ENCODE data around the gene TCN2. TPM values are rescaled to one million over a fixed set of nuclear protein-coding genes. Genes with fewer than 3 reads are reported as not detected.
A peak's percentile ranks its signal among the peaks of the same experiment; 100 is the strongest.

The TCN2 gene
- total RNA-seq, 1 donor = 18.8 TPM

DNA sequence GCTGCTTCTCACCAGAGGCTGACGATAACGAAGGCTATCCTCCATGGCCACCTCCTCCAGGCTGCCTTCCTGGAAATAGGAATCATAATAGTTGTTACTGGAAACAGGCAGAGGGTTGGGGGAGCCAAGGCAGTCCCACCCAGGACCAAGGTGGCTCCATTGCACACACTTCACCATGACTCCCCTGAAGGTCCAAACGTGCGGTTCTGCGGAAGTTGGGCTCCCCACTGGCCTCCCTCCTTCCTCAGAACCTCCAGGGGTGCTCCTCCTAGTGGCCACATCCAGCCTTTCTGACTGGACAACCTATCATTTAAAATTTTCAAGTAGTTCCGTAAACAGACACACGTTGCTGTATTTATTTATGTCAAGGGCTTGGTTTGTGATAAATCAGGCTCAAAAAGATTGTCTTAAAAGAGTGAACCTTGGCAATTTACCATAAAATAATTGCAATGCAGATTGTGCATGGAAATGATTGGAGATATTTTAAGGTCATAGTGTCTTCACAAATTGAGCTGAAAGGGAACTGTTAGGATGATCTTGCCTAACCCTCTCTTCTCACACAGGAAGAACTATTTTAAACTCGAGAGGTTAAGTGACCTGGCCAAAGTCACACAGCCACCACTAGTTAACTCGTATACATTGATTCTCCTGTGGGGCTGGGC lies 1.4 kb upstream of the TCN2 start:
- Histone ChIP-seq H3K79me2 (ENCODE audit: insufficient read depth, low read length) (no peaks in the 10 kb centered on the region), H3K4me2 (ENCODE audit: insufficient read depth, low read length) (peak overlapping the region; percentile 100), H3K27me3 (ENCODE audit: insufficient read depth, low read length) (no peaks in the 10 kb centered on the region), H3K4me3 (ENCODE audit: insufficient read depth, low read length) (peak overlapping the region; percentile 91), H3K4me1 (ENCODE audit: insufficient read depth, low read length) (peaks cover 31% of the 10 kb centered on the region), H3K9me3 (ENCODE audit: low read depth, low read length) (no peaks in the 10 kb centered on the region), H2AFZ (ENCODE audit: low read length) (peak overlapping the region; percentile 95), H3K36me3 (ENCODE audit: insufficient read depth, low read length) (no peaks in the 10 kb centered on the region), H4K20me1 (ENCODE audit: insufficient read depth, low read length) (no peaks in the 10 kb centered on the region), H3K27ac (ENCODE audit: low read depth, low read length) (no peak overlapping the region)
- TF ChIP-seq, protein P1, sequence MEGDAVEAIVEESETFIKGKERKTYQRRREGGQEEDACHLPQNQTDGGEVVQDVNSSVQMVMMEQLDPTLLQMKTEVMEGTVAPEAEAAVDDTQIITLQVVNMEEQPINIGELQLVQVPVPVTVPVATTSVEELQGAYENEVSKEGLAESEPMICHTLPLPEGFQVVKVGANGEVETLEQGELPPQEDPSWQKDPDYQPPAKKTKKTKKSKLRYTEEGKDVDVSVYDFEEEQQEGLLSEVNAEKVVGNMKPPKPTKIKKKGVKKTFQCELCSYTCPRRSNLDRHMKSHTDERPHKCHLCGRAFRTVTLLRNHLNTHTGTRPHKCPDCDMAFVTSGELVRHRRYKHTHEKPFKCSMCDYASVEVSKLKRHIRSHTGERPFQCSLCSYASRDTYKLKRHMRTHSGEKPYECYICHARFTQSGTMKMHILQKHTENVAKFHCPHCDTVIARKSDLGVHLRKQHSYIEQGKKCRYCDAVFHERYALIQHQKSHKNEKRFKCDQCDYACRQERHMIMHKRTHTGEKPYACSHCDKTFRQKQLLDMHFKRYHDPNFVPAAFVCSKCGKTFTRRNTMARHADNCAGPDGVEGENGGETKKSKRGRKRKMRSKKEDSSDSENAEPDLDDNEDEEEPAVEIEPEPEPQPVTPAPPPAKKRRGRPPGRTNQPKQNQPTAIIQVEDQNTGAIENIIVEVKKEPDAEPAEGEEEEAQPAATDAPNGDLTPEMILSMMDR (IDR thresholded peaks at IDR 0.05; ENCODE audit: extremely low read depth, low read depth, low read length) = peak; percentile 93
- DNase-seq (ENCODE audit: insufficient read length, low spot score, missing footprints) = peak; percentile 86

DNA sequence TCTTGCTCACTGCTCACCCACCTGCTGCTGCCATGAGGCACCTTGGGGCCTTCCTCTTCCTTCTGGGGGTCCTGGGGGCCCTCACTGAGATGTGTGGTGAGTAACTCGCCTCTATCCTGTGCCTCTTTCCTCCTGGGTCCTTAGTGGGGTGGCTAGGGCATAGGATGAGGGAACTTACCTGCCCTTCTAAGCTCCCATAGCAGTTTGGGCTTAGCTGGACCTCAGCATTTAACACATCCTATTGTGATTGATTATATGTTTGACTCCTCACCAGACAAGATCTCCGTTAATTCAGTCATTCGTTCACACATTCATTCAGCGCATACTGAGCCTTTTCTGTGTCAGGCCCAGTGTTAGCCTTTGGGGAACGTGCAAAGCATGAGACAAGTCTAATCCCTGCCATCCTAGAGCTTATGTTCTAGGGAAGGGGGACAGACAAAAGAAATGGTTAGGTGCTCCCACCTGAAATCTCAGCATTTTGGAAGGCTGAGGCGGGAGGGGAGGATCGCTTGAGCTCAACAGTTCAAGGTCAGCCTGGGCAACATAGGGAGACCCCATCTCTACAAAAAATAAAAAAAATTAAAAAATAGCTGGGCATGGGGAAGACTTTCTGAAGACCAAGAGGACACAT lies 441 bp downstream of the TCN2 start:
- H3K36me3 ChIP-seq (ENCODE audit: insufficient read depth, low read length) = no peaks in the 10 kb centered on the region
- H3K27me3 ChIP-seq (ENCODE audit: insufficient read depth, low read length) = no peaks in the 10 kb centered on the region
- H3K4me3 ChIP-seq (ENCODE audit: insufficient read depth, low read length) = peak overlapping the region; percentile 91
- H2AFZ ChIP-seq (ENCODE audit: low read length) = peak overlapping the region; percentile 100
- H3K9me3 ChIP-seq (ENCODE audit: low read depth, low read length) = no peaks in the 10 kb centered on the region
- no peaks in the 10 kb centered on the region for H4K20me1 ChIP-seq (ENCODE audit: insufficient read depth, low read length)
- peaks cover 31% of the 10 kb centered on the region for H3K4me1 ChIP-seq (ENCODE audit: insufficient read depth, low read length)
- no peak for DNase-seq (ENCODE audit: insufficient read length, low spot score, missing footprints)
- TF ChIP-seq, protein P1 (IDR thresholded peaks at IDR 0.05; ENCODE audit: extremely low read depth, low read depth, low read length) = no peak
- H3K79me2 ChIP-seq (ENCODE audit: insufficient read depth, low read length) = no peaks in the 10 kb centered on the region
- H3K27ac ChIP-seq (ENCODE audit: low read depth, low read length) = peak overlapping the region; percentile 19
- peak overlapping the region; percentile 100 for H3K4me2 ChIP-seq (ENCODE audit: insufficient read depth, low read length)

DNA sequence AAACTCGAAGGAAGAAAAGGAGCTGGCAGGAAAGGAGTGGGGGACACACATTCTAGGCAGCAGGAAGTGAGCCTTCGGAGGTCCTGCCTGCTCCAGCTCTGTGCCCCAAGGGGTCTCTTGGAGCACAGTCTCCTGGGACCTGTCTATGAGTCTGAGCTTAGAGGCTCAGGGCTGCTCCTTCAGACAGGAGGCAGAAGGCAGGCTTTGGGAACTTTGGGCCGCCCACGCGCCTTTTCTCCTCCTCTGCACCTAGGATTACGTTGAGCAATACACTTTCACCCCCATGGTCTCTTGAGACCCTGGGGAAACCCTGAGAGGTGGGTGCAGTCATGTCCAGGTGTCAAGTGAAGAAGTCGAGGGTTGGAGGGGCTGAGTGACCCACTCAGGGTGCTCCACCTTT lies 965 bp downstream of the TCN2 start:
- Histone ChIP-seq H3K27ac (ENCODE audit: low read depth, low read length) (no peak overlapping the region), H3K27me3 (ENCODE audit: insufficient read depth, low read length) (no peaks in the 10 kb centered on the region), H3K4me1 (ENCODE audit: insufficient read depth, low read length) (peaks cover 31% of the 10 kb centered on the region), H2AFZ (ENCODE audit: low read length) (no peak overlapping the region), H3K4me2 (ENCODE audit: insufficient read depth, low read length) (no peak overlapping the region), H3K36me3 (ENCODE audit: insufficient read depth, low read length) (no peaks in the 10 kb centered on the region), H3K9me3 (ENCODE audit: low read depth, low read length) (no peaks in the 10 kb centered on the region), H3K4me3 (ENCODE audit: insufficient read depth, low read length) (no peak overlapping the region), H4K20me1 (ENCODE audit: insufficient read depth, low read length) (no peaks in the 10 kb centered on the region), H3K79me2 (ENCODE audit: insufficient read depth, low read length) (no peaks in the 10 kb centered on the region)
- DNase-seq (ENCODE audit: insufficient read length, low spot score, missing footprints) = peak; percentile 5
- TF ChIP-seq, protein P1 (IDR thresholded peaks at IDR 0.05; ENCODE audit: extremely low read depth, low read depth, low read length) = no peak

Data from osteoblast (primary cell).